Small intestine (tissue), 7 donors: Measurements from ENCODE around the gene BBIP1. TPM values are rescaled to one million over a fixed set of nuclear protein-coding genes. Genes with fewer than 3 reads are reported as not detected.

Experiments used
- DNase-seq, 2 donors: peaks; one replicate each; pipeline versions ENCODE4 v3.0.0 to v3.0.0-alpha.2; 2013
- FAIRE-seq: peaks from 2 replicates; lab custom pipeline; 2012; peaks lifted over from hg19 to GRCh38; lab: Jason Lieb, UNC
- H3K27ac ChIP-seq, 3 donors: one replicate each; pipeline ENCODE4 v1.5.1; 2013; ENCODE audit warnings: low read length in 2 of 3, mild to moderate bottlenecking in 2 of 3, control low read depth in 1 of 3, inconsistent platforms in 1 of 3, low read depth in 1 of 3, moderate library complexity in 1 of 3
- H3K27me3 ChIP-seq, 3 donors: one replicate each; pipeline ENCODE4 v1.6.1; 2013; ENCODE audit warnings: low read length in 3 of 3, inconsistent platforms in 1 of 3; ENCODE audit not compliant: control insufficient read depth in 3 of 3, insufficient read depth in 3 of 3
- H3K36me3 ChIP-seq, 3 donors: one replicate each; pipeline ENCODE4 v1.6.1; 2013; ENCODE audit warnings: low read length in 3 of 3, inconsistent platforms in 1 of 3, low read depth in 1 of 3, mild to moderate bottlenecking in 1 of 3, moderate library complexity in 1 of 3; ENCODE audit not compliant: control insufficient read depth in 3 of 3, insufficient read depth in 2 of 3
- H3K4me1 ChIP-seq, 3 donors: one replicate each; pipeline ENCODE4 v1.6.1; 2013; ENCODE audit warnings: low read length in 2 of 3, inconsistent platforms in 1 of 3, low read depth in 1 of 3, mild to moderate bottlenecking in 1 of 3, moderate library complexity in 1 of 3; ENCODE audit not compliant: control insufficient read depth in 3 of 3, insufficient read depth in 2 of 3
- H3K4me3 ChIP-seq, 3 donors: one replicate each; pipeline ENCODE4 v1.5.1; 2013; ENCODE audit warnings: low read length in 3 of 3, control low read depth in 1 of 3, inconsistent platforms in 1 of 3, low read depth in 1 of 3, mild to moderate bottlenecking in 1 of 3, moderate library complexity in 1 of 3
- H3K9me3 ChIP-seq, 2 donors: one replicate each; pipeline ENCODE4 v1.6.1; 2013; ENCODE audit warnings: low read depth in 1 of 2, low read length in 1 of 2; ENCODE audit not compliant: control insufficient read depth in 2 of 2, insufficient read depth in 1 of 2
- WGBS, 3 donors: extraction: QIAGEN DNeasy Blood & Tissue Kit; methylation state at CpG; one replicate each; pipeline ENCODE4 v1.1.7; 2013; 5-methylcytosine and 5-hydroxymethylcytosine counted together
- polyA plus RNA-seq, 4 donors: library from polyadenylated mRNA; stranded (reverse) in 3 of 4; unstranded in 1 of 4; fragments of 200-250 nt in 3 of 4; fragments of 120-200 nt in 1 of 4; gene quantifications; one replicate each; pipeline versions ENCODE4 v1.2.1 to v1.2.3, GENCODE V29; 2013
- donor health status: healthy with polysubstance abuse.
- donor health status: control.
- donor health status: control.
- donor health status: Bipolar disorder and iron deficiency.
- donor health status: healthy.

BBIP1 gene
- polyA plus RNA-seq, 4 donors: 10.7 to 21.1 (median 17.5) TPM

DNA sequence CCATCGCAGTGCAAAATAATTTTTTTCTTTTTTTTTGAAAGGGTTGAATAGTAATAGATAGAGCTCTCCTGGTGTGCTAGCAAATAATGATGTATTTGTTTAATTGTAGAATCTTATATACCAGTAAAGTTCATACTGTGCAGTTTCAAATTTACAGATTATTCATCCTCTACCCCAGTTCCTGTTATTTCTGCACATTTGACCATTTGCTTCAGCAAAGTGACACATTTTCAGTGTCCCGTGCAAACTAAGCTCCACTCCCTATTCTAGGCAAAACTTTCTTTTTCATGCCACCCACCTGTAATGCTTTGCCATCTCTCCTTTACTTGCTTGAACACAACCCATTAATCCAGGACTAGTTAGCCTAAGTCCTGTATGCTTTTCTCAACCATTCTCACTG, 43.5 kb upstream of the BBIP1 start:
- peaks cover 0 to 3% (median 0%) of the 10 kb centered on the region in 3 donors for H3K4me1 ChIP-seq
- H3K27me3 ChIP-seq: no peaks in the 10 kb centered on the region
- no peak for DNase-seq
- WGBS, 3 donors: 83 to 88% (median 84%) methylated on average over 2 of the region's 2 CpGs
- no peaks in the 10 kb centered on the region for H3K9me3 ChIP-seq
- no peak overlapping the region for H3K27ac ChIP-seq
- FAIRE-seq: no peak
- H3K4me3 ChIP-seq: no peak overlapping the region
- peaks cover 0 to 2% (median 0%) of the 10 kb centered on the region in 3 donors for H3K36me3 ChIP-seq

DNA sequence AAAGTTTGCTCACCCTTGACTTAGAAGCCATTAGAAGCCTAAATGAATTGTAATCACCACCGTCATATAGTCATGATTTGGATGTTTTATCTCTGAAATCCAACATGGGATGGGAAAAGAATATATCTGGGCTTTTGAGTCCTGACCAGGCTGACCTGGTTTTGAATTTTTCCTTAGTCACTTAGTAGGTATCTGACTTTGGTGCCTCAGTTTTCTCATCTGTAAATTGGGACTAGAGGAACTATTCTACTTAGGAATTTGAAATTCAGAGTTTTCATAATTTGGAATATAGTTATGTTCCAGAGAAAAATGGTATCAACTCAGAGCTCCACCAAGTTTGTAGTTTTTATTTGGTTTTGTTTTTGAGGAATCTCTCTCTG, 41.3 kb upstream of the BBIP1 start:
- FAIRE-seq (no peak), DNase-seq (no peak)
- WGBS, 3 donors: 55 to 93% (median 90%) methylated on average over 1 of the region's 1 CpG
- Histone ChIP-seq H3K4me1 (peaks cover 0 to 3% (median 0%) of the 10 kb centered on the region in 3 donors), H3K27ac (no peak overlapping the region), H3K9me3 (no peaks in the 10 kb centered on the region), H3K4me3 (no peak overlapping the region), H3K27me3 (no peaks in the 10 kb centered on the region), H3K36me3 (peaks cover 0 to 2% (median 0%) of the 10 kb centered on the region in 3 donors)

DNA sequence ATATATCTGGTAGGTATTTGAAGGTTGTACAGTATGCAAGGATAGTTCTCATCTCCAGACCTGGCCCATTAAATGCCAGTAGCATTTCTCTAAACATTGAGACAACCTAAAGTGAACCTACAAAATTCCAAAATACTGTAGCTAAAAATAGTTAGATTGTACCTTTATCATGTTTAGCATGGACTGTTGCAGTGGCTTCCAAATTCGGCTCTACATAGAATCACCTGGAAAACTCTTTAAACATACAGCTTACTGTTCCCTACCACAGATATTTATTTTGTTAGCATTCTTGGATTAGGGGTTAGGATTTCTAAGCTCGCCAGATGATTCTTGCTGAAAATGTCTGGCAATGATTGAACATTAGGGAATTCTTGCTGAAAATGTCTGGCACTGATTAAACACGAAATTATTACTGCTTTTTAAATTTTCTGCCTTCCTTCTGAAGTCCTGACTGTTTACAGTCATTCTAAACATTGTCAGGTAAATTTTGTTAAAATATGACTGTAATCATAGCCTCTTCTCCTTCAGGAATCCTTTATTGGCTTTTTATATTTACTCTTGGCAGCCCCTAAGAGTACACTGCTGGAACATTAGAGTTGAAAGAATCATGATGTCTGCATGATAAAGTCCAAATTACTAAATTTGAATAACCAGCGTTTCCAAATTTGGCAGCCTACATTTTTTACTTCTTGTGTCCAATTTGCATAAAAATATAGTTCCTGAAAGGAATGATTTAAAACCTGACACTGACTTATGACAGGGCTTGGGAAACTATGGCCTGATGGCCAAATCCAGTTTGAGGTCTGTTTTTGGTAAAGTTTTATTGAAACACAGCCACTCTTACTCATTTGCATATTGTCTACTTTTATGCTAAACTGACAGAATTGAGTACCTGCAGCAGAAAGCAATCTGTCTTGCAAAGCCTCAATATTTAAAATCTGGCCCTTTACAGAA, 40.7 kb upstream of the BBIP1 start:
- Histone ChIP-seq H3K4me1 (peaks cover 0 to 3% (median 0%) of the 10 kb centered on the region in 3 donors), H3K9me3 (no peaks in the 10 kb centered on the region), H3K27ac (no peak overlapping the region), H3K36me3 (peaks cover 0 to 1% (median 0%) of the 10 kb centered on the region in 3 donors), H3K27me3 (no peaks in the 10 kb centered on the region), H3K4me3 (no peak overlapping the region)
- WGBS, 3 donors: 60 to 74% (median 71%) methylated on average over 4 of the region's 4 CpGs
- DNase-seq (no peak), FAIRE-seq (no peak)

DNA sequence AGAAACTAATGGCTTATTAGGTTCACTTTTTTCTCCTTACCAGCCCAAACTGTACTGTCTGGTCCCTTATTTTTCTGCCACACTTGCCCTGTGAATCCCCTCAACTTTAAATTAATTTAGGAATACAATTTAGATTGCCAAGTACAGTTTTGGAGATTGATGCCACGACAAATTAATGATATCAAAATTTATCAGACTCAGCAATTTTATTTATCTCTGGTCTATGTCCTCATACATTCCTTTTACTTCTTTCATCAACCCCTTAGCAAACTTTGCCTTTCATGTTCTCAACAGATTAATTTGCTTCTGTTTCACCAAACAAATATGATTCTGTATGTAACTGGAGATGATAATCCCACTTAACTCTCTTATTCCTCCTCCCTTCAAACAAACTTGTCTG, 38.6 kb upstream of the BBIP1 start:
- 76 to 89% (median 83%) methylated on average over 1 of the region's 1 CpG for WGBS, 3 donors
- Histone ChIP-seq H3K27me3 (no peaks in the 10 kb centered on the region), H3K9me3 (no peaks in the 10 kb centered on the region), H3K27ac (no peak overlapping the region), H3K36me3 (peaks cover 0 to under 1% (median 0%) of the 10 kb centered on the region in 3 donors), H3K4me1 (peaks cover 0 to 3% (median 0%) of the 10 kb centered on the region in 3 donors), H3K4me3 (no peak overlapping the region)
- FAIRE-seq: no peak
- no peak for DNase-seq

DNA sequence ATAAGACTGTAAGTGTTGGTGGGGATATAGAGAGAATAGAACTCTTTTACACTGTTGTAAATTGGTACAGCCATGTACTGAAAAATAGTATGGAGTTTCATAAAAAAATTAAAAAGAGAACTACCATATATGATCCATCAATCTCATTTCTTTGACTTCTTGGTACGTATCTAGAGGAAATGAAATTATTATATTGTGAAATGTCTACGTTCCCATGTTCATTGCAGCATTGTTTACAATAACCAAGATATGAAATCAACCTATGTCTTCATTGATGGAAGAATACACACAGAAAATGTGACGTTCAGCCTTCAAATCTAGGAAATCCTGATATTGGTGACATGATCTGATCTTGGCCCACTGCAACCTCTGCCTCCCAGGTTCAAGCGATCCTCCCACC, 32.4 kb upstream of the BBIP1 start:
- FAIRE-seq: no peak
- Histone ChIP-seq H3K4me3 (no peak overlapping the region), H3K4me1 (no peaks in the 10 kb centered on the region), H3K36me3 (peaks cover 0 to 9% (median 2%) of the 10 kb centered on the region in 3 donors), H3K9me3 (no peaks in the 10 kb centered on the region), H3K27ac (no peak overlapping the region), H3K27me3 (no peaks in the 10 kb centered on the region)
- no peak for DNase-seq
- WGBS, 3 donors: 90 to 97% (median 92%) methylated on average over 4 of the region's 4 CpGs

DNA sequence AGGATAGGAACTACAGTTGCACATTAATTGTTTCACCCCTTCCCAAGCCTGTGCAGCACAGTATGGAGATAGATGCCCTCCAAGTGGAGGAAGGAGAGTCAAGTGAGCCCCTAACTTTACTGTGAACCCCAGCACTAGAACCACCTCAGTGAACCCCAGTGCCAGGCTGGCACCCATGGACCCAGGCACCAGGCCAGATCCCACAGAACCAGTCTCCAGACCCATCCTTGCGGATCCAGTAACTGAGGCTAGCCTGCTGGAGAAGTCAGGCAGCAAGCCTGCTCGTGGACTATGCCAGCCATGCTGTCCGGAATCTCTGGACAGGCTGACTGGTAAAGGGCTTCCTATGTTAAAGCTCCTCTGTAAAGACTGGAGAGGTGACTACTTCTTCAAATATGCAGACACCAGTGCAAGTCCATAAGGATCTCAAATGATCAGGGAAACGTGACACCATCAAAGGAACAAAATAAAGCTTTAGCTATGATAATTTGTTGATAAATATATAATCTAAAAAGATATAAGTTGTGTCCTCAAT, 28.1 kb upstream of the BBIP1 start:
- 71 to 82% (median 77%) methylated on average over 4 of the region's 4 CpGs for WGBS, 3 donors
- Histone ChIP-seq H3K36me3 (peaks cover 0 to 9% (median 2%) of the 10 kb centered on the region in 3 donors), H3K27ac (no peak overlapping the region), H3K4me1 (no peaks in the 10 kb centered on the region), H3K9me3 (peaks cover 0 to 3% of the 10 kb centered on the region in 2 donors), H3K27me3 (no peaks in the 10 kb centered on the region), H3K4me3 (no peak overlapping the region)
- FAIRE-seq (no peak), DNase-seq (no peak)

DNA sequence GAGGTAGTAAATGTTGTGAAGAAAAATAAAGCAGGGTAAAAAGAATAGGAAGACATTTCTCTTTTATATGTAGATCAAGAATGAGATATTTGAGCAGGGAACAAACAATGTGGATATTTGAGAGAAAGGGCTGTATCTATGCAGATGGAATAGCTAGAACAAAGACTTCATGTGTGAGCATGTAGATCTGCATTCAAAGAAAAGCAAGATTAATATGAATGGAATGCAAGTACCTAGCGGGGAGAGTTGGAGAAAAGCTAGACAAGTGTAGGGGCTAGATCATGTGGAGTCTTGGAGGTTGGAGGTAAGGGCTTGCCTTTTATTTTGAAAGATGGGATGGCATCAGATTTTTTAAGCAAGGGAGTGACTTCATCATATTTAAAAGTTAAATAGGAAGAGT, 27.5 kb upstream of the BBIP1 start:
- H3K4me1 ChIP-seq: no peaks in the 10 kb centered on the region
- peaks cover 0 to 3% of the 10 kb centered on the region in 2 donors for H3K9me3 ChIP-seq
- peaks cover 0 to 6% (median 2%) of the 10 kb centered on the region in 3 donors for H3K36me3 ChIP-seq
- H3K27ac ChIP-seq: no peak overlapping the region
- no peak overlapping the region for H3K4me3 ChIP-seq
- DNase-seq: no peak
- FAIRE-seq: no peak
- WGBS, 3 donors: 87 to 100% (median 94%) methylated on average over 1 of the region's 1 CpG
- no peaks in the 10 kb centered on the region for H3K27me3 ChIP-seq

DNA sequence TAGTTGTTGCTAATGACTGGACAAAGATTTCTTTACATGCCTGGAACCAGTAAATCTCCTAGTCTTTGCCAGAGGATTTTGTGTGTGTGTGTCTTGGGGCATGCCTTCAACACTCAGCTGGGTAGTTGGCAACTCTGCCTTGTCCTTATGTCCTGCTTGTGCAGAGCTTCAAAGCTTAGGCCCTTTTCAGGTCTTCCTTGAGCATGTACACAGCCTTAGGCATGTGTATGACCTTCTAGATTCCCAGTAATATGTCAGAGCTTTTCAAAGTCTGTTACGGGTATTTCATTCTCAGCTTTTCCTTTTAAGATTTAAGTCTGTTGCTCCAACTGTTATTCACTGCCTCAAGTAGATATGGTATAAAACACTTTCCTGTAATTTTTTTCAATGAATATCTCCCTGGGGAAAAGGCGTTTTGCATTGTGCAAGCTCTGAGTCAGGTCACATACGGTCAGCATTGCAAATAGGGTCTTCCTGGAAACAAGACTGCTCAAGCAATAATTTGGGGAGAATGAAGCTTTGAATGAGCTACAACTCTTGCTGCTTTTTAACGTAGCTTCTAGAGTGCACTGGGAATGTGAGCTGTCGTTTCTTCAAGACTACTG, 25.9 kb upstream of the BBIP1 start:
- Histone ChIP-seq H3K36me3 (peaks cover 0 to 13% (median 2%) of the 10 kb centered on the region in 3 donors), H3K4me3 (no peak overlapping the region), H3K27me3 (no peaks in the 10 kb centered on the region), H3K27ac (no peak overlapping the region), H3K4me1 (no peaks in the 10 kb centered on the region), H3K9me3 (peaks cover 0 to 3% of the 10 kb centered on the region in 2 donors)
- FAIRE-seq (no peak), DNase-seq (no peak)
- WGBS, 3 donors: 79 to 90% (median 89%) methylated on average over 5 of the region's 5 CpGs
